HG03280 (cell line): Measurements from ENCODE around the gene SLC12A5.
"Not testable (repeated sequence)": the region's sequence is repeated elsewhere in the genome, so short reads cannot be mapped to it uniquely, and the experiment has no call there.

Experiments used
- ATAC-seq: cut with Tn5 transposase; IDR thresholded peaks from one replicate; pipeline ENCODE4 v1.9.1; 2021; ENCODE audit warnings: mild to moderate bottlenecking, moderate library complexity; ENCODE audit not compliant: unreplicated experiment

SLC12A5 gene

GRCh38 chr20:46073443-46073842, 44.4 kb downstream of the SLC12A5 start:
- ATAC-seq, result no peak

GRCh38 chr20:46074006-46074405, 45.0 kb downstream of the SLC12A5 start:
- no peak for ATAC-seq

- ATAC-seq, result no peak
Observed at GRCh38 chr20:46076806-46077205, 47.8 kb downstream of the SLC12A5 start.

- no peak for ATAC-seq
Observed at GRCh38 chr20:46077642-46078305, 48.8 kb downstream of the SLC12A5 start.

- ATAC-seq, result no peak
Observed at GRCh38 chr20:46078954-46079353, 49.9 kb downstream of the SLC12A5 start.

GRCh38 chr20:46081074-46081473, 52.1 kb downstream of the SLC12A5 start:
- no peak for ATAC-seq

- ATAC-seq, result no peak
Observed at GRCh38 chr20:46083101-46083500, 54.1 kb downstream of the SLC12A5 start.

GRCh38 chr20:46083531-46084061, 54.6 kb downstream of the SLC12A5 start:
- ATAC-seq, result no peak

GRCh38 chr20:46084805-46085178, 55.8 kb downstream of the SLC12A5 start:
- no peak for ATAC-seq

- ATAC-seq, result no peak
Observed at GRCh38 chr20:46085179-46085851, 56.3 kb downstream of the SLC12A5 start.

- ATAC-seq, result no peak
Observed at GRCh38 chr20:46087161-46087560, 58.1 kb downstream of the SLC12A5 start.

- ATAC-seq, result no peak
Observed at GRCh38 chr20:46088409-46089166, 59.6 kb downstream of the SLC12A5 start.

- ATAC-seq, result peak; percentile 18
Observed at GRCh38 chr20:46089167-46089416, 60.1 kb downstream of the SLC12A5 start.

- peak; percentile 87 for ATAC-seq
Observed at GRCh38 chr20:46089417-46090388, 60.7 kb downstream of the SLC12A5 start, which contains the start of gene NCOA5. Gene NCOA5, minus strand, starts transcription at chr20:46089962. Its CDS starts 10,538 bp downstream, at chr20:46079424.

- ATAC-seq, result not testable (repeated sequence)
Observed at GRCh38 chr20:46091622-46092535, 62.9 kb downstream of the SLC12A5 start.

- no peak for ATAC-seq
Observed at GRCh38 chr20:46093531-46093930, 64.5 kb downstream of the SLC12A5 start.

- ATAC-seq, result no peak
Observed at GRCh38 chr20:46099491-46100287, 70.7 kb downstream of the SLC12A5 start.

- not testable (repeated sequence) for ATAC-seq
Observed at GRCh38 chr20:46100444-46100843, 71.4 kb downstream of the SLC12A5 start.

- no peak for ATAC-seq
Observed at GRCh38 chr20:46100988-46101387, 72.0 kb downstream of the SLC12A5 start.
